AG09319 (cell line): Measurements from ENCODE around the gene SLC25A45.

ENCODE experiments used
- DNase-seq: peaks from one replicate; pipeline ENCODE4 v3.0.0-alpha.2; 2010; ENCODE audit warnings: low read depth; ENCODE audit errors: extremely low read depth
- CTCF ChIP-seq: IDR thresholded peaks from 2 replicates; pipeline ENCODE4 v1.5.1; 2011; ENCODE audit warnings: low read depth, mild to moderate bottlenecking, inconsistent platforms, low read length, moderate library complexity

Gene SLC25A45

GRCh38 chr11:65419460-65419771 lies 37.0 kb upstream of the SLC25A45 start:
- no peak for DNase-seq
- TF ChIP-seq CTCF = no peak

- DNase-seq = peak; percentile 93
- no peak for TF ChIP-seq CTCF
Observed at GRCh38 chr11:65418681-65419459, 36.4 kb upstream of the SLC25A45 start.

- no peak for DNase-seq
- TF ChIP-seq CTCF = no peak
Observed at GRCh38 chr11:65418431-65418680, 35.9 kb upstream of the SLC25A45 start.

GRCh38 chr11:65417702-65418430 lies 35.4 kb upstream of the SLC25A45 start:
- DNase-seq = no peak
- TF ChIP-seq CTCF = no peak

- DNase-seq = no peak
- TF ChIP-seq CTCF = no peak
Observed at GRCh38 chr11:65416841-65417701, 34.6 kb upstream of the SLC25A45 start.

GRCh38 chr11:65416341-65416824 lies 33.9 kb upstream of the SLC25A45 start:
- DNase-seq = no peak
- TF ChIP-seq CTCF = peak; percentile 94
